Gastroesophageal sphincter (tissue), 4 donors: ENCODE measurements around the gene HLA-DPA1. TPM values are rescaled to one million over a fixed set of nuclear protein-coding genes. Genes with fewer than 3 reads are reported as not detected.

ENCODE experiments used
- ATAC-seq: fragments of 150-250 bp; one replicate; pipeline ENCODE4 v1.9.1; 2016; ENCODE audit warnings: mild to moderate bottlenecking, moderate library complexity
- H3K27ac ChIP-seq, 4 donors: fragments of 200-600 bp; sonication (generic) in 3 of 4; 1 replicate in 3 of 4; 2 replicates in 1 of 4; pipeline ENCODE4 v1.5.1; 2016 to 2019
- H3K27me3 ChIP-seq: fragments of 200-600 bp; sonication (generic); one replicate; pipeline ENCODE4 v1.5.1; 2019
- H3K36me3 ChIP-seq, 2 donors: fragments of 200-600 bp; sonication (generic); one replicate each; pipeline ENCODE4 v1.5.1; 2019; ENCODE audit warnings: control low read depth in 1 of 2
- H3K4me1 ChIP-seq, 3 donors: fragments of 200-600 bp; sonication (generic); 1 replicate in 2 of 3; 2 replicates in 1 of 3; pipeline ENCODE4 v1.5.1; 2016 to 2019; ENCODE audit warnings: control low read depth in 2 of 3
- H3K4me3 ChIP-seq, 2 donors: fragments of 200-600 bp; sonication (generic); one replicate each; pipeline ENCODE4 v1.5.1; 2019; ENCODE audit warnings: mild to moderate bottlenecking in 1 of 2, moderate library complexity in 1 of 2
- H3K9me3 ChIP-seq, 3 donors: fragments of 200-600 bp; sonication (generic); one replicate each; pipeline ENCODE4 v1.5.1; 2017 to 2019; ENCODE audit warnings: control low read depth in 2 of 3
- EP300 ChIP-seq: sonication (generic); formaldehyde crosslinking; IDR thresholded peaks from one replicate; pipeline ENCODE4 v1.6.1; 2017; ENCODE audit warnings: antibody characterized with exemption, mild to moderate bottlenecking
- POLR2A ChIP-seq, 2 donors: fragments of 450-650 bp; IDR thresholded peaks; one replicate each; pipeline ENCODE4 v1.6.1; 2017; ENCODE audit warnings: antibody characterized with exemption in 2 of 2, mild to moderate bottlenecking in 2 of 2, moderate library complexity in 1 of 2
- POLR2AphosphoS5 ChIP-seq: sonication (generic); formaldehyde crosslinking; IDR thresholded peaks from one replicate; pipeline ENCODE4 v1.6.1; 2017; ENCODE audit warnings: antibody characterized with exemption
- WGBS, 2 donors: methylation state at CpG; one replicate each; pipeline ENCODE4 v1.1.5; 2018; ENCODE audit warnings: low coverage in 1 of 2; 5-methylcytosine and 5-hydroxymethylcytosine counted together
- total RNA-seq, 4 donors: library from RNA; depleted of rRNA; stranded (reverse); fragments of >200 nt; gene quantifications; one replicate each; pipeline ENCODE4 v1.1.0, GENCODE V29; 2016
- TF ChIP-seq, protein P1 (sequence below), 4 experiments: fragments of 200-600 bp in 2 of 4; fragments of 450-650 bp in 2 of 4; sonication (generic) in 1 of 4; IDR thresholded peaks; one replicate each; pipeline ENCODE4 v1.5.1; 2017 to 2019; ENCODE audit warnings: antibody characterized with exemption in 4 of 4, mild to moderate bottlenecking in 2 of 4, moderate library complexity in 2 of 4

Gene HLA-DPA1
- total RNA-seq, 4 donors from 2014 or later, result 20.2 to 125 (median 45.4) TPM

DNA sequence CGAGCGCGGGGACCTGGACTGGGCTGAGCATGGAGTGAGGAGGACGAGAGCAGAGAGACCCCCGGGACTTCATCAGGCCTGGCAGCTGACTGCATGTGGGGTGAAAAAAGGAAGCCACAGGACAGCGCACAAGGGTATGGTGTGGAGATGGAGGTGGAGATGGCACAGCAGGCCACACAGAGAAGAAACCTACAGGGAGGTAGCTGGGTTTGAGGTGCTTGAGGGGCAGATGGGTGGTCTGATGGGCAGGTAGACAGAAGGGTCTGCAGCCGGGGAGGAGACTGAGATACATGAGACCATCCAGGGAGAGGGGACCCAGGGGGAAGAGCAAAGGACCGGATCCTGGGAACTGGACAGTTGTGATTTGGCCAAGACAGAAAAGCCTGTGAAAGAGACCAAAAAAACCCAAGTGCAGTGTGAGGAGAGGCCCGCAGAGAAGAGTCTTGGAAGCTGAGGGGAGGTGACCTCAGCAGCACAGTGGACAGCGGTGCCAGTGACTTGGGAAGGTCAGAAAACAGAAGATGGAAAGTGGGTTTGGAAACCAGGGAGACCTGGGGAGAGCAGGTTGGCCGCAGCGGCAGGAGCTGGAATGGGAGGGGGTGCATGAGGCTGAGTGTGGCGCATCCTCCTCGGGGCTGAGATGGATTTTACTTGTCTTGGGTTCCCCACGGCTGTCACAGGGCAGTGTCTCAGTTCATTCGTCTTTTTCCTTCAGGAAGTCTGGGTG, 7.8 kb upstream of the HLA-DPA1 start:
- H3K4me1 ChIP-seq, result peaks cover 0 to 41% (median 4%) of the 10 kb centered on the region in 3 donors
- no peaks in the 10 kb centered on the region for H3K9me3 ChIP-seq
- ATAC-seq, result no peak
- H3K36me3 ChIP-seq, result peaks cover 0 to 28% of the 10 kb centered on the region in 2 donors
- no peak for TF ChIP-seq EP300
- TF ChIP-seq, protein P1, sequence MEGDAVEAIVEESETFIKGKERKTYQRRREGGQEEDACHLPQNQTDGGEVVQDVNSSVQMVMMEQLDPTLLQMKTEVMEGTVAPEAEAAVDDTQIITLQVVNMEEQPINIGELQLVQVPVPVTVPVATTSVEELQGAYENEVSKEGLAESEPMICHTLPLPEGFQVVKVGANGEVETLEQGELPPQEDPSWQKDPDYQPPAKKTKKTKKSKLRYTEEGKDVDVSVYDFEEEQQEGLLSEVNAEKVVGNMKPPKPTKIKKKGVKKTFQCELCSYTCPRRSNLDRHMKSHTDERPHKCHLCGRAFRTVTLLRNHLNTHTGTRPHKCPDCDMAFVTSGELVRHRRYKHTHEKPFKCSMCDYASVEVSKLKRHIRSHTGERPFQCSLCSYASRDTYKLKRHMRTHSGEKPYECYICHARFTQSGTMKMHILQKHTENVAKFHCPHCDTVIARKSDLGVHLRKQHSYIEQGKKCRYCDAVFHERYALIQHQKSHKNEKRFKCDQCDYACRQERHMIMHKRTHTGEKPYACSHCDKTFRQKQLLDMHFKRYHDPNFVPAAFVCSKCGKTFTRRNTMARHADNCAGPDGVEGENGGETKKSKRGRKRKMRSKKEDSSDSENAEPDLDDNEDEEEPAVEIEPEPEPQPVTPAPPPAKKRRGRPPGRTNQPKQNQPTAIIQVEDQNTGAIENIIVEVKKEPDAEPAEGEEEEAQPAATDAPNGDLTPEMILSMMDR (IDR thresholded peaks at IDR 0.05), result no peak
- no peak for TF ChIP-seq POLR2A (IDR thresholded peaks at IDR 0.05)
- TF ChIP-seq POLR2AphosphoS5, result no peak
- H3K27ac ChIP-seq, result peak overlapping the region; percentile 65 to 91 (median 86)
- H3K27me3 ChIP-seq, result peaks cover 12% of the 10 kb centered on the region
- H3K4me3 ChIP-seq, result peak overlapping the region; percentile 36 to 56
- 55 to 71% methylated on average over 3 to 16 of the region's 16 CpGs for WGBS, 2 donors

DNA sequence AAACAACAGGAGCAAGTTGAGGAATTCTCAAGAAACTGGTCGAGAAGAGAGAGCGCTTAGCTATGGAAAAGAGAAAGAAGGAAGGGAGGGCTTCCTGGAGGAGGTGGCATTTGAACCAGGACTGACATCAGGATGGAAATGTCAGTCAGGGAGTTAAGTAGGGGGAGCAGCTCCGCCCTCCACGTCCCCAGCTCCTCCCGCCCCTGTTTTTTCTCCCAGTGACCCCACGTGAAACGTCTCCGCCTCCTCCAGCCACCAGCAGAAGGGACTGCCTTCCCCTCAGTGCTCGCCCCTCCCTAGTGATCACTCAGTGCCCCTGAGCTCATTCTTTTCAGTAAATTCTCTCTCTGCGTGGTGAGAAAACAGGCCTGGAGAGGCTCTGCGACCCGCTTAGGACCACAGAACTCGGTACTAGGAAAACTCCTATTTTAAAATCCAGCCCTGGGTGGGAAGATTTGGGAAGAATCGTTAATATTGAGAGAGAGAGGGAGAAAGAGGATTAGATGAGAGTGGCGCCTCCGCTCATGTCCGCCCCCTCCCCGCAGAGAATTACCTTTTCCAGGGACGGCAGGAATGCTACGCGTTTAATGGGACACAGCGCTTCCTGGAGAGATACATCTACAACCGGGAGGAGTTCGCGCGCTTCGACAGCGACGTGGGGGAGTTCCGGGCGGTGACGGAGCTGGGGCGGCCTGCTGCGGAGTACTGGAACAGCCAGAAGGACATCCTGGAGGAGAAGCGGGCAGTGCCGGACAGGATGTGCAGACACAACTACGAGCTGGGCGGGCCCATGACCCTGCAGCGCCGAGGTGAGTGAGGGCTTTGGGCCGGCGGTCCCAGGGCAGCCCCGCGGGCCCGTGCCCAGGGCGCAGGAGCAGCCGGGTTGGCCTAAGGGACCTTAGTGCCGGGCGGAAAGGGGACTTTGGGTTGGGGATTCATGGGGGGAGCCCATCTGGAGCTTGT, 7.0 kb upstream of the HLA-DPA1 start:
- peaks cover 21% of the 10 kb centered on the region for H3K27me3 ChIP-seq
- H3K9me3 ChIP-seq, result no peaks in the 10 kb centered on the region
- TF ChIP-seq POLR2A (IDR thresholded peaks at IDR 0.05) (no peak), POLR2AphosphoS5 (peak; percentile 34)
- ATAC-seq, result peak; percentile 86
- H3K27ac ChIP-seq, result peak overlapping the region; percentile 65 to 91 (median 86)
- peak overlapping the region; percentile 36 to 56 for H3K4me3 ChIP-seq
- WGBS, 2 donors, result 2 to 9% methylated on average over 18 to 21 of the region's 49 CpGs
- peaks cover 0 to 41% (median 4%) of the 10 kb centered on the region in 3 donors for H3K4me1 ChIP-seq
- peaks cover 0 to 19% of the 10 kb centered on the region in 2 donors for H3K36me3 ChIP-seq

DNA sequence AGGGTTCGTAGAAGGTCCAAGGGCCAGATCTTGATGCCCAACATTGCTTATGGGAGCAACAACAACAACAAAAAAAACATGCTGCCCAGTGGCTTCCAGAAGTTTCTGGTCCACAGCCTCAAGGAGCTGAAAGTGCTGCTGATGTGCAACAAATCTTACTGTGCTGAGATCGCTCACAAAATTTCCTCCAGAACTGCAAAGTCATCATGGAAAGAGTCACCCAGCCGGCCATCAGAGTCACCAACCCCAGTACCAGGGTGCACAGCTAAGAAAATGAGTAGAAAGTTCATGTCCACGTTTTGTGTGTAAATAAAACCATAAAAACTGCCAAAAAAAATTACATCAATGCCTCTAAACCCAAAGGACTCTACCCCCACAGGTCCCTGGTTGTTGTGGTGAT, 6.1 kb upstream of the HLA-DPA1 start:
- TF ChIP-seq EP300 (no peak), POLR2AphosphoS5 (no peak), POLR2A (IDR thresholded peaks at IDR 0.05) (no peak)
- TF ChIP-seq, protein P1 (IDR thresholded peaks at IDR 0.05), result no peak
- H3K27ac ChIP-seq, result peak overlapping the region in 3 of 4 donors; percentile 2 to 91 (median 83)
- H3K36me3 ChIP-seq, result peaks cover 0 to 11% of the 10 kb centered on the region in 2 donors
- no peak for ATAC-seq
- H3K4me3 ChIP-seq, result no peak overlapping the region
- 59 to 65% methylated on average over 4 of the region's 4 CpGs for WGBS, 2 donors
- peaks cover 0 to 41% (median 4%) of the 10 kb centered on the region in 3 donors for H3K4me1 ChIP-seq
- no peaks in the 10 kb centered on the region for H3K9me3 ChIP-seq
- peaks cover 24% of the 10 kb centered on the region for H3K27me3 ChIP-seq

DNA sequence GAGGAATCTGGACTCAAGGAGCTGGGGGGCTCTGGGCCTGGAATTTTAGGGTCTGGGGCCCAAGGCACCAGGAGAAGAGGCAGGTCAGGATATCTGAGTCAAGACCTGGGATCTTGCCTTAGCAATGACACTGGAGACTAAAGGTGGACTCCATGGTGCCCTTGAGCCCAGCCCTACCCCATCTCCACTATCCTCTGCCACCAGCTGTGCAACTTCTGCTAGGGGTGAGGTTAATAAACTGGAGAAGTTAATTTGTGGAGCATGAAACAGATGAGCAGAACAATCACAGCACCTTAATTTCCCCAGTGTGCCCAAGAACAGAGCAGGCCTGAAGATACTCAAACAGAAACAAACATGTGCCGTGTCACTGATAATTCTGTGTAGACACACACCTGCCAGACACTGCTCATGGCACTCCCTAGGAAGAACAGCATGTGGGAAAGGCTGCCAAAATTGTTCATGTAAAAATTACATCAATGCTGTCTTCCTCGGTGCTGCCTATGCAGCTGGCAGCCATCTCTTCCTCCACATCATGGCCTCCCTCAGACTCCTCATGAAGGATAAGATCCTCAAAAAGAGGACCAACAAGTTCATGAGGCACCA, 5.6 kb upstream of the HLA-DPA1 start:
- ATAC-seq, result no peak
- TF ChIP-seq POLR2A (IDR thresholded peaks at IDR 0.05) (no peak), EP300 (no peak), POLR2AphosphoS5 (no peak)
- TF ChIP-seq, protein P1 (IDR thresholded peaks at IDR 0.05), result no peak
- Histone ChIP-seq H3K27ac (peak overlapping the region in 1 of 4 donors; percentile 2), H3K9me3 (no peaks in the 10 kb centered on the region), H3K4me1 (peaks cover 0 to 41% (median 4%) of the 10 kb centered on the region in 3 donors), H3K4me3 (no peak overlapping the region), H3K27me3 (peaks cover 24% of the 10 kb centered on the region), H3K36me3 (peaks cover 0 to 5% of the 10 kb centered on the region in 2 donors)
- 77 to 92% methylated on average over 2 of the region's 2 CpGs for WGBS, 2 donors

DNA sequence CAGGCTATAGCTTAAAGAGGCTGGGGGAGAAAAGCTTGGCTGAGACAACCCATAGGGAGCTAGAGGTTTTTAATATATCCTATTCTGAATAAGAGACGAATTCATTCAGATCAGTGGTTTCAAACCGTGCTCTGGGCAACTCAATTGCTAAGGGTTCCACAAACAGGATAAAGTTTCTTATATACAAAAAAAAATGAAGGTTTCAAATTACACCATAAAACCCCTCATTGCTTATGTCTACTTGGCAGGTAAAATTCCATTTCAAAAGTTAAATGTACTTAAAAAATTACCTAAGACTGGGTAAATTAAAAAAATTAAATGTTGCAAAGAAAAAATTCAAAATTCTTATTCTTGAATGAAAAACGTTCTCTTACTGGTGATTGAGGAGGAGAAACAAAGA, 5.0 kb upstream of the HLA-DPA1 start:
- peaks cover 0 to under 1% of the 10 kb centered on the region in 2 donors for H3K36me3 ChIP-seq
- TF ChIP-seq, protein P1 (IDR thresholded peaks at IDR 0.05), result no peak
- TF ChIP-seq EP300 (no peak), POLR2AphosphoS5 (no peak), POLR2A (IDR thresholded peaks at IDR 0.05) (no peak)
- no peak overlapping the region for H3K4me3 ChIP-seq
- no peak for ATAC-seq
- H3K9me3 ChIP-seq, result no peaks in the 10 kb centered on the region
- 76 to 82% methylated on average over 3 of the region's 3 CpGs for WGBS, 2 donors
- H3K27ac ChIP-seq, result no peak overlapping the region
- peaks cover 24% of the 10 kb centered on the region for H3K27me3 ChIP-seq
- peaks cover 0 to 40% (median 4%) of the 10 kb centered on the region in 3 donors for H3K4me1 ChIP-seq
